Erythroblast (primary cell): ENCODE results near the gene HSPA12A.

Source experiments
- DNase-seq, 2 experiments: peaks; one replicate each; lab custom pipeline; 2025; lab: John Stamatoyannopoulos, UW
- GATA1 ChIP-seq: IDR thresholded peaks from 2 replicates; pipeline ENCODE4 v1.6.1; 2011; ENCODE audit warnings: low read depth, mild to moderate bottlenecking, control low read depth, low read length, moderate library complexity
- POLR2A ChIP-seq: IDR thresholded peaks from 2 replicates; pipeline ENCODE4 v1.6.1; 2011; ENCODE audit warnings: mild to moderate bottlenecking, low read length

Gene HSPA12A

GRCh38 chr10:116765648-116766081 lies 23.3 kb upstream of the HSPA12A start:
- peak; percentile 47 to 56 for DNase-seq

GRCh38 chr10:116764979-116765378 lies 22.6 kb upstream of the HSPA12A start:
- TF ChIP-seq GATA1 (no peak), POLR2A (no peak)
- DNase-seq = no peak

More at GRCh38 chr10:116765648-116766081, 23.3 kb upstream of the HSPA12A start:
- no peak for TF ChIP-seq POLR2A
- no peak for TF ChIP-seq GATA1

GRCh38 chr10:116763440-116763839 lies 21.1 kb upstream of the HSPA12A start:
- TF ChIP-seq POLR2A (no peak), GATA1 (no peak)
- DNase-seq = no peak

GRCh38 chr10:116761883-116762282 lies 19.5 kb upstream of the HSPA12A start:
- DNase-seq = no peak

GRCh38 chr10:116760919-116761318 lies 18.6 kb upstream of the HSPA12A start:
- no peak for DNase-seq
- no peak for TF ChIP-seq POLR2A
- TF ChIP-seq GATA1 = no peak

More at GRCh38 chr10:116761883-116762282, 19.5 kb upstream of the HSPA12A start:
- no peak for TF ChIP-seq POLR2A
- no peak for TF ChIP-seq GATA1

GRCh38 chr10:116757246-116757645 lies 14.9 kb upstream of the HSPA12A start:
- no peak for DNase-seq
- no peak for TF ChIP-seq POLR2A
- no peak for TF ChIP-seq GATA1

- TF ChIP-seq GATA1 (no peak), POLR2A (no peak)
- DNase-seq = no peak
Measured at GRCh38 chr10:116756277-116756676, 13.9 kb upstream of the HSPA12A start.

GRCh38 chr10:116753759-116754158 lies 11.4 kb upstream of the HSPA12A start:
- DNase-seq = no peak
- no peak for TF ChIP-seq GATA1
- TF ChIP-seq POLR2A = no peak

GRCh38 chr10:116752969-116753665 lies 10.8 kb upstream of the HSPA12A start:
- no peak for DNase-seq
- TF ChIP-seq POLR2A (no peak), GATA1 (no peak)

GRCh38 chr10:116752563-116752962 lies 10.2 kb upstream of the HSPA12A start:
- no peak for DNase-seq
- TF ChIP-seq GATA1 (no peak), POLR2A (no peak)

GRCh38 chr10:116748471-116748870 lies 6.1 kb upstream of the HSPA12A start:
- TF ChIP-seq POLR2A (no peak), GATA1 (no peak)
- DNase-seq = no peak

- no peak for DNase-seq
- no peak for TF ChIP-seq POLR2A
- no peak for TF ChIP-seq GATA1
Measured at GRCh38 chr10:116748041-116748440, 5.7 kb upstream of the HSPA12A start.

GRCh38 chr10:116747325-116747724 lies 5.0 kb upstream of the HSPA12A start:
- TF ChIP-seq POLR2A = no peak
- no peak for TF ChIP-seq GATA1
- no peak for DNase-seq

- TF ChIP-seq GATA1 (no peak), POLR2A (no peak)
- no peak for DNase-seq
Measured at GRCh38 chr10:116744885-116745284, 2.5 kb upstream of the HSPA12A start.

GRCh38 chr10:116744163-116744753 lies 1.9 kb upstream of the HSPA12A start:
- no peak for DNase-seq
- TF ChIP-seq POLR2A = no peak
- TF ChIP-seq GATA1 = no peak
